GM19238 (cell line): ENCODE measurements around the gene C2CD2.
"Not testable (repeated sequence)": the region's sequence is repeated elsewhere in the genome, so short reads cannot be mapped to it uniquely, and the experiment has no call there.

Experiments used
- DNase-seq: peaks from one replicate; pipeline ENCODE4 v3.0.0; 2011; ENCODE audit warnings: low spot score; ENCODE audit not compliant: insufficient read length

The C2CD2 gene

GRCh38 chr21:41975391-41976272 is 21.8 kb upstream of the C2CD2 start:
- no peak for DNase-seq

- DNase-seq = no peak
These were observed 20.9 kb upstream of the C2CD2 start for GRCh38 chr21:41974752-41975053.

DNA sequence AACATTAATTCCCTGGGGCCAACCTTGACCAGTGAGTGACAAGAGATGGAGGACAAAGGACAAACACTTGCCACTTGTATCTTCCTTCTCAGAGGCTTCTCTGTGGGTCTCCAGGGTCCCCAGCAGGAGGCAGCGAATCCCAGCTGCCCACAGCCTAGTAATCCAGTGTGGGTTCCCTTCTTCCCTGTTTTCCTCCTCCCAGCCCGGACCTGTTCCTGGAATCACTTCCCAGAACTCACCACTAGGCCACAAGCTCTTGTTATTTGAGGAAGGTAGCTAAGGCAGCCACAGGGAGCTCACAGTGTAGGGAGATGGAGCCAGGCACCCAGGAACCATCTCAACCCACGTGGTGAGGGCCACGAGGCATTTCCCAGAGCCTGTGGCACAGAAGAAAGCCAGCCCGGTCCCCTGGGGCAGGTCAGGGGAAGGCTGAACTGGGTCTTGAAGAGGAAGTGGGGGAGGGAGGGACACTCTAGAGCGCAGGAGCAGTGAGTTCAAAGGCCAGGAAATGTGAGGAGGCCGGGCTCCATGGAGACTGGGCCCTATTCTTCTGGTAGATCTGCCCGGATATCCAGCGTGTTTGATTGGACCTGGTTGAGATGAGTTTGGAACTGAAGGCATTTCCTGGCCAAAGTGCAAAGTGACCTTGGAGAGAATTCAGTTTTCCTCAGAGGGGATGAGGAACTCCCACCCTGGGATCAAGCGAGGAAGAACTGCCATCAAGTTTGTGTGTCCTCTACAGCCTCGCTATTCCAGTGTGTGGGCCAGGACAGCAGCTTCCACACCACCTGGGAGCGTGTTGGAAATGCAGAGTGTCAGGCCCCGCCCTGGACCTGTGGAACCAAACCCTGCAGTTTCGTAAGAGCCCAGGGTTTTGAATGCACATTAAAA is 20.3 kb upstream of the C2CD2 start:
- DNase-seq = no peak

DNA sequence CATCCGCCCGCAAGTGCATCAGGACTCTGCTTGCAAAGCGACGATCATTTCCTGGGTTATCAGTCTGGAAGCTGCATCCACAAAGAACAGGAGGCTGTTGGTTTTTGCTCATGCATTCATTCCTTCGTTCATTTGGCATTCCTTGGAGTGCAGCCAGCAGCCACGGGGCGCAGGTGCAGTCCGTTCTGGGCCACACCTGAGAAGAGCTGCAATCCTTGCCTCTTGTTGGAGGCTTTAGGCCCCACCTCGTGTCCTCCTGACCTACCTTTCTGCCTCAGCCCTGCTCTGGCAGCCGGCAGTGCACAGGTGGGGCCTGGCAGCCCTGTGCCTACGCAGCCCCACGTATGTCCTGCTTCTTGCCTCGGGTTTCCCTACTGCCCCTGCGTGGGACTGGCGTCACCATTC is 19.6 kb upstream of the C2CD2 start:
- no peak for DNase-seq

DNA sequence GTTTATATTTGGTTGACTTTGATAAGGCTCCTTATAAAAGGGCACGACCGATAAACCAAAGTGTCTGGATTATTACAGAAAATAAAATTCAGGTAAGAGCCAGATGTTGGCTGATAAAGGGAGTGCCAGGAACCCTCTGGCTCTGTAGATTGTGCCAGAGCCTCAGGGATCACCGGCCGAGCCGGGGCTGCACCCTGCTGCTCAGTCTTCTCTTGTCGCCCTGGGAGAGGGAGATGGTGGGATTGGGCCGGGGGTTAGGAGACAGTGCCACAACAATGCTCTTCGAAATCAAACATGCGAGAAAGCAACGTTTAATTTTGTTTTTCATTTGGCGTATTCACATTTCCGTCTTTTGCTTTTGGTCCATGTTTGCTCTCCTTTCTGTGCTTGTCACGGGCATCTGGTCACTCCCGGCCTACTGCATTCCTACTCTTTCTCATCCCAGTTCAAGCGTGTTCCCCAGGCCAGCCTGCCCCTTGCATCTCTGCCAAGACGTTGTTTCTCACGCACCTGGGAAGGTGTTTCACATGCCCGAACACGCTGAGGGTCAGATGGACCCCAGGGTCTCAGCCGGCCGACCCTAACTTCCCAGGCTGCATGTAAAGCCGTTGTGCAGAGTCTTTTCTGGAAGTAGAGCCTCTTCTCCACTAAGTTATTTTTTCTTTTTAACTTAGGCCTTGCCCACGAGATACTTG is 18.8 kb upstream of the C2CD2 start:
- DNase-seq = no peak

DNA sequence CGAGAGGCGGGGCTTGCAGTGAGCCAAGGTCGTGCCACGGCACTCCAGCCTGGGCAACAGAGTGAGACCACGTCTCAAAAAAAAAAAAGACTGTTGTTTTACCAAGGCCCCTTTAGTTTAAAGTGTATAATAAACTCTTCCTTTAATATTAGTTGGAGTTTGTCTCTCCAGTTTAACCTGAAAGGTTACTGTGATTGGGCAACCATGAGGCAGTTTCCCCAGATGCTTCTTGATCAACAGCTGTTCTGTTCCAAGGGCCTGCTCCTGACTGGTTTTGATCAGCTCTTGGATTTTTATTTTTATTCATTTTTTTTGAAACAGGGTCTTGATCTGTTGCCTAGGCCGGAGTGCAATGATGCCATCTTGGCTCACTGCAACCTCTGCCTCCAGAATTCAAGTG is 18.1 kb upstream of the C2CD2 start:
- DNase-seq = no peak

- DNase-seq = no peak
These were observed 17.2 kb upstream of the C2CD2 start for GRCh38 chr21:41970751-41971653.

DNA sequence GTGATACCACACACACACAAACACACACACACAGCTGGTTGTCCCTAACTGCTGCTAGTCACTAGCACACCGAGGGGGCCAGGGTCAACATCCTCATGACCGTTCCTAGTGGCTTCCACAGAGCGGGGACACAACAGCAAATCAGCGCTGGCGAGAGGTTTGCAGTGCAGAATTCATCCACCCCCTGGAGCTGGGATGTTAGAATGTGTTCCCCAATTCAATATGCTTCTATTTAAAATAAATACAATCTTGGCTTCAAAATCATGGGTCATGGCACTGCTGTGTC is 16.2 kb upstream of the C2CD2 start:
- DNase-seq = no peak

- DNase-seq = no peak
These were observed 13.9 kb upstream of the C2CD2 start for GRCh38 chr21:41967708-41968107.

GRCh38 chr21:41966872-41967621 is 13.2 kb upstream of the C2CD2 start:
- DNase-seq = no peak

DNA sequence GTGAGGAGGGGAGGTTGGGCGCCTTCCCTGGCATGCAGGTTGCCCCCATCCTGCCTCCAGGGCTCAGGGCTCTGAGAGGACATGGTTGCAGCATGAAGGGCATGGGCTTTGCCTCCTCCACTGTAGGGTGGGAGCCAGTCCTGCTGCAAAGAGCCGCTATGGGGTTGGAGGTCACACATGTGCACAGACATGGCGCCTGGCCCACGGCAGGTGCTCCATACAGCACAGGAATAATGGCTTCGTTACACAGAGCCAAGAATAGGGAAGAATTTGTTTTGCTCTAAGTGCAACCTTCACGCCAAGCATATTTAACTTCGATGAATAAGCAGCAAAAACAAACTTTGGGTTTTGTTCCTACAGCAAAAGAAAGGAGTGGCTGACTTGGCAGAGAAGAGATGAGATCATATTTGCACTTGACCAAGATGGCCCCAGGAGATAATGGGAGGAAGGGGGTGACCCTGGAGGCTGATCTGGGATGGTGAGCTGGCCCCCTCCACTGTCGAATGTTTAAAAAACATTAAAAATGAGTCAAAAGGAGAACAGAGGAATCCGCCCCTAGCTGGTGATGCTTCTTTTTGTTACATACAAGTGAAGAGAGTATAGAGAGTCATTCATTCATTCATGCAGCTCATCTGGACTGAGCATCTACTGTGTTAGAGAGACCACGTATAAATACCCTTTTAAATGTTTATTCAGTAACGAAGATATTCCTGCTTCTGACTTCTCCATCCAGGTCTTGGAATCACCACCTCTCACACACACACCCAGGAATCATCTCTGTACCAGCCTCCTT is 12.4 kb upstream of the C2CD2 start:
- DNase-seq = no peak

GRCh38 chr21:41965461-41966013 is 11.7 kb upstream of the C2CD2 start:
- DNase-seq = no peak

- no peak for DNase-seq
These were observed 11.2 kb upstream of the C2CD2 start for GRCh38 chr21:41965045-41965444.

DNA sequence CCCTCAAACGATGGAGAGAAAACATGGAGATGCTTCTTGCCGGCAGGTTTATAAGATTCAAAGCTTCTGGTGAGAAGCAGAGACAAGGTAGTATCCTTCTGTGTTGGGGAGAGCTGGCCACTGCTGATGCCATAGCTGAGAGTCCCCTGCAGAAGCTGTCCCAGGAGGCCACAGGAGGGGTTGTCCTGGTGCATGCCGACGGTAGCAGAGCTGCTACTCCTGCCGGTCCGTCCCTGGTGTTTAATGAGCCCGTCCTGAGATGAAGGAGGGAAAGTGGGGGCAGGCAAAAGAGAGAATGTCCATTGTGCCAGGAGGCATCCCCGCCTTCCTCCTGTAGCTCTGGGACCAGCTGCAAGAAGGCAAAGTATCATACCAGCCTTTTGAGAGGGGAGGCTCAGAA is 10.4 kb upstream of the C2CD2 start:
- DNase-seq = no peak

DNA sequence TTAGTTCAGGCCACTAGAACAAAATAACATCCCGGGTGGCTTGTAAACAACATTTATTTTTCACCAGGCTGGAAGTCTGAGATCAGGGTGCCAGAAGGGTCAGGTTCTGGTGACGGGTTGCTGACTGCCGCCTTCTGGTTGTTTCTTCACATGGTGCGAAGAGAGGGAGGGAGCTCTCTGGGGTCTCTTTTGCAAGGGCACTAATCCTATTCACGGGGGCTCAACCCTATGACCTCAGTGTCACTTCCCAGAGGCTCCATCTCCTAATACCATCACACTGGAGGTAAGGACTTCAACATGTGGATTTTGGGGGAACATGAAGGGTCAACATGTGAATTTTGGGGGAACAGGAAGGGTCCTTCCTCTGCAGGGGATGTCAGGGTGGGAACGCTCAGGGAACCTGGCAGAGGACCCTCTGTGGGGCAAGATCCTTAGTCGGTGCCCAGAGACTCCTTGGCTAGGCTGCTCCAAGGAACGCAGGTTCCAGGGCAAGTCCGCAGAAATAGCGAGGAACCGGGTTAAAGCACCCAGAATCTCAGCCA is 8.7 kb upstream of the C2CD2 start:
- no peak for DNase-seq

DNA sequence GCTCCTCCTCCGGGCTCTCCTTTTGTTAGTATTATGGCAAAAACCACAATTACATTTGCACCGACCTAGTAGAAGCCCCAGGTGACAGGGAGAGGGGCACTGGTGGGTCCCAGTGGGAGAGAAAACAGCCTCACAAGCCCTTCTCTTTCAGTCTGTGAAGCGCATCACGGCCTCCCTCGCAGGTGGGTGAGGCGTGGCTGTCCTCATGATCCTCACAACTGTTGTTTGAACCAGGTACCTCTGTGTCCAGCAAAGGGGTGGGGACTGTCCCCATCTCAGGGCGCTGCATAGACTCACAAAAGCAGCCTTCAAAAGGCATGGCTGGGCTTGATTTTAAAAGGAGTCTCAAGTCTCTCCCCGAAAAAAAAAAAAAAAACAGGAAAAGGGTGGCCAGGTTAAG is 7.9 kb upstream of the C2CD2 start:
- DNase-seq = no peak

GRCh38 chr21:41961282-41961701 is 7.5 kb upstream of the C2CD2 start:
- DNase-seq = no peak

DNA sequence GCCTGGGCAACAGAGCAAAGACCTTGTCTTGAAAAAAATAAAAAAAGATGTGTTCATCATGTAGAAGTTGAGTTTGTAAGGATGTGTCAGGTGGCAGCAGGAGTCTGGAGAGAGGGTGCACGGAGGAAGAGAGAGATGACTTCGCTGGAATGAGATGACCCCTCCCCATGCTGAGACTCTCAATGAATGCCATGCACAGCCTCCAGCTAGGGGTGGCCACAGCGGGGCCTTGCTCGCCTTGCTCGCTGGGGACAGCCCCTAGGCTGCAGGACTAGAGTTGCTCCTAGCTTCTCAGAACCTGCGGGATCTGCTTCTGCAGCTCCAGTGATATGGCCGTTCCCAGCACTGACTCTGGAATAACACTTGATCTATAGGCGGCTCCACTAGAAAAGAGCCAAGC is 6.6 kb upstream of the C2CD2 start:
- no peak for DNase-seq

GRCh38 chr21:41959697-41960096 is 5.9 kb upstream of the C2CD2 start:
- DNase-seq = not testable (repeated sequence)
